Brain microvascular endothelial cell (primary cell): ENCODE results near the gene DYTN.
"Not testable (repeated sequence)": the region's sequence is repeated elsewhere in the genome, so short reads cannot be mapped to it uniquely, and the experiment has no call there.

Experiments used
- DNase-seq: peaks from one replicate; pipeline ENCODE4 v3.0.0-alpha.2; 2020
- H3K27ac ChIP-seq: fragments of 250-450 bp; sonication (Bioruptor Pico); 2 replicates; pipeline ENCODE4 v1.5.1; 2020; ENCODE audit warnings: mild to moderate bottlenecking, moderate library complexity
- H3K27me3 ChIP-seq: fragments of 250-450 bp; sonication (Bioruptor Pico); replicated peaks from 2 replicates; pipeline ENCODE4 v1.5.1; 2020; ENCODE audit warnings: mild to moderate bottlenecking
- H3K36me3 ChIP-seq: fragments of 250-450 bp; sonication (Bioruptor Pico); replicated peaks from 2 replicates; pipeline ENCODE4 v1.5.1; 2020; ENCODE audit warnings: mild to moderate bottlenecking
- H3K4me3 ChIP-seq: 2 replicates; pipeline ENCODE4 v1.5.1; 2011; ENCODE audit warnings: low read depth, mild to moderate bottlenecking, control low read depth, low read length, moderate library complexity
- CTCF ChIP-seq: IDR thresholded peaks from 2 replicates; pipeline ENCODE4 v1.5.1; 2011; ENCODE audit warnings: low read depth, mild to moderate bottlenecking, moderate library complexity, low read length, control low read depth, inconsistent platforms; ENCODE audit errors: missing control alignments
- in situ Hi-C: cut with HindIII; loops from 2 replicates; pipeline ENCODE4 v1.10.0; 2017; ENCODE audit warnings: low sequenced_read_pairs, low pct_ligation_motif_present

DYTN gene

DNA sequence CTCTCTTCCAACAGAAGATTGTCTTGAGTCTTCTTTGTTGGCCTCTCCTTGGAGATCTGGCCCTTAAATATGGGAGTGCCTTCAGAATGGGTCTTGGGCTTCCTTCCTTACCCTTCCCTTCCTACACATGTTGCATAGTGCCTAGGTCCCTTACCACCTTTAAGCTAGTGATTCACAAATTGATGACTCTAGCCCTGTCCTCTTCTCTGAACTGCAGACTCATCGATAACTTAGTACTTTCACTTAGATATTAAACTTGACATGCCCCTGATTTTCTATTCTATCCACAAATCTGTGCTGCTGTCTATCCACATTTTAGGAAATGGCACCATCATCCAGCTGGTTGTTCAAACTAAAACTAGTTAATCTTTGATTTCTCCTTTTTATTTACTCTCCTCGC is 9.1 kb upstream of the DYTN start:
- H3K4me3 ChIP-seq = no peak overlapping the region
- no peak for DNase-seq
- no peaks in the 10 kb centered on the region for H3K27me3 ChIP-seq
- in situ Hi-C loops = no loop called here
- H3K27ac ChIP-seq = no peak overlapping the region
- no peaks in the 10 kb centered on the region for H3K36me3 ChIP-seq
- no peak for TF ChIP-seq CTCF

DNA sequence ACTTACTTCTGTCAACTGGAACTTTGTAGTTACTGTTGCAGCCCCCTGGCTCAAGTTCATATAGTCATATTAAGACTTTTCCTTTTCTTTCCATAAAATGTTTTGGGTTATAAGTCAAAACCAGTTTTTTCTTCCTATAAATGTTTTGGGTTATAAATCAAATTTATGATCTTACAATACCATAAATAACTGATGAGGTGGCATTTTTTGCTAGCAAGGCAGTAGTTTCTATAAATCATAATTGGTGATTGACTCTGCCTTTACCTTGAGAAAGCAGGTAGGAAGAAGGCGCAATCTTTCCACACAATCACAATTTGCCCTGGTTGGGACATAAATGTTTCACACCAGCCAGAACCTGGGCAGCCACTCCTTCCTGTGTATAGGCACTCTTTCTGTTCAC is 5.1 kb upstream of the DYTN start:
- no peak overlapping the region for H3K27ac ChIP-seq
- no peak for DNase-seq
- no peaks in the 10 kb centered on the region for H3K36me3 ChIP-seq
- H3K4me3 ChIP-seq = no peak overlapping the region
- H3K27me3 ChIP-seq = no peaks in the 10 kb centered on the region
- in situ Hi-C loops = no loop called here
- TF ChIP-seq CTCF = no peak

- no peak for TF ChIP-seq CTCF
Measured at GRCh38 chr2:206721256-206721920, 3.2 kb upstream of the DYTN start.

GRCh38 chr2:206716623-206717022 is 1.6 kb downstream of the DYTN start:
- no peaks in the 10 kb centered on the region for H3K36me3 ChIP-seq
- H3K4me3 ChIP-seq = no peak overlapping the region
- TF ChIP-seq CTCF = no peak
- DNase-seq = no peak
- H3K27me3 ChIP-seq = no peaks in the 10 kb centered on the region
- in situ Hi-C loops = no loop called here
- no peak overlapping the region for H3K27ac ChIP-seq

More at GRCh38 chr2:206721256-206721920, 3.2 kb upstream of the DYTN start:
- Histone ChIP-seq H3K27me3 (no peaks in the 10 kb centered on the region), H3K4me3 (no peak overlapping the region), H3K27ac (no peak overlapping the region), H3K36me3 (no peaks in the 10 kb centered on the region)
- DNase-seq = no peak
- in situ Hi-C loops = no loop called here

- not testable (repeated sequence) for H3K27me3 ChIP-seq
Measured at GRCh38 chr2:206715183-206715582, 3.0 kb downstream of the DYTN start.

GRCh38 chr2:206713746-206714145 is 4.5 kb downstream of the DYTN start:
- in situ Hi-C loops = no loop called here
- H3K27ac ChIP-seq = no peak overlapping the region
- DNase-seq = no peak
- H3K27me3 ChIP-seq = no peaks in the 10 kb centered on the region
- no peak for TF ChIP-seq CTCF
- H3K36me3 ChIP-seq = no peaks in the 10 kb centered on the region
- no peak overlapping the region for H3K4me3 ChIP-seq

More at GRCh38 chr2:206715183-206715582, 3.0 kb downstream of the DYTN start:
- DNase-seq, in situ Hi-C loops, H3K4me3 ChIP-seq, H3K27ac ChIP-seq, H3K36me3 ChIP-seq: not testable (repeated sequence)
